SK-N-SH (cell line): ENCODE data around the gene PPP4R2. TPM values are rescaled to one million over a fixed set of nuclear protein-coding genes. Genes with fewer than 3 reads are reported as not detected.

Experiments
- CTCF ChIA-PET: fragments of 300-600, 350-600 bp; formaldehyde crosslinking; extraction: SDS; loops from one replicate; lab custom pipeline; 2021; lab: Yijun Ruan, JAX
- POLR2A ChIA-PET: fragments of 350-600 bp; sonication (Branson Sonifier 250); formaldehyde crosslinking; extraction: SDS; loops from one replicate; lab custom pipeline; 2020; ENCODE audit warnings: antibody characterized with exemption, inconsistent platforms; lab: Yijun Ruan, JAX
- DNase-seq: peaks from one replicate; pipeline ENCODE4 v3.0.0; 2012
- H2AFZ ChIP-seq: fragments of 200-600 bp; sonication (generic); 2 replicates; pipeline ENCODE4 v1.8.1; 2016; ENCODE audit warnings: antibody characterized with exemption, mild to moderate bottlenecking, low read depth
- H3F3A ChIP-seq: fragments of 200-600 bp; sonication (generic); replicated peaks from 2 replicates; pipeline ENCODE3; 2016; ENCODE audit warnings: antibody characterized with exemption, mild to moderate bottlenecking; ENCODE audit not compliant: insufficient read depth
- H3K27ac ChIP-seq, 2 experiments: fragments of 200-500 bp in 1 of 2; fragments of 200-600 bp in 1 of 2; sonication (Bioruptor generic) in 1 of 2; sonication (generic), shearing (Covaris generic) in 1 of 2; 2 replicates each; pipeline versions ENCODE4 v1.5.1 to v1.6.1; 2014 to 2016; ENCODE audit warnings: low read depth in 2 of 2, inconsistent platforms in 1 of 2, low read length in 1 of 2, mild to moderate bottlenecking in 1 of 2, mixed read lengths in 1 of 2
- H3K27me3 ChIP-seq: fragments of 200-600 bp; sonication (generic), shearing (Covaris generic); 2 replicates; pipeline ENCODE4 v1.6.1; 2016; ENCODE audit warnings: mixed run types; ENCODE audit not compliant: insufficient read depth
- H3K36me3 ChIP-seq, 2 experiments: fragments of 200-500 bp in 1 of 2; fragments of 200-600 bp in 1 of 2; sonication (Bioruptor generic) in 1 of 2; sonication (generic) in 1 of 2; replicated peaks in 1 of 2; 2 replicates each; pipeline versions ENCODE3 to v1.5.1; 2014 to 2016; ENCODE audit warnings: low read length in 1 of 2, mild to moderate bottlenecking in 1 of 2; ENCODE audit not compliant: insufficient read depth in 2 of 2, control insufficient read depth in 1 of 2
- H3K4me1 ChIP-seq, 2 experiments: fragments of 200-500 bp in 1 of 2; fragments of 200-600 bp in 1 of 2; sonication (Bioruptor generic) in 1 of 2; sonication (generic), shearing (Covaris generic) in 1 of 2; 2 replicates each; pipeline versions ENCODE4 v1.5.1 to v1.6.1; 2014 to 2016; ENCODE audit warnings: low read depth in 1 of 2, low read length in 1 of 2, mixed run types in 1 of 2; ENCODE audit not compliant: insufficient read depth in 2 of 2, control insufficient read depth in 1 of 2
- H3K4me2 ChIP-seq: fragments of 200-600 bp; sonication (generic), shearing (Covaris generic); 2 replicates; pipeline ENCODE4 v1.6.1; 2017; ENCODE audit warnings: mixed run types
- H3K4me3 ChIP-seq, 2 experiments: fragments of 200-500 bp in 1 of 2; fragments of 200-600 bp in 1 of 2; sonication (Bioruptor generic) in 1 of 2; sonication (generic), shearing (Covaris generic) in 1 of 2; 2 replicates each; pipeline versions ENCODE4 v1.5.1 to v1.8.1; 2014 to 2016; ENCODE audit warnings: low read depth in 2 of 2, inconsistent platforms in 1 of 2, low read length in 1 of 2, mild to moderate bottlenecking in 1 of 2, mixed read lengths in 1 of 2, moderate library complexity in 1 of 2
- H3K79me2 ChIP-seq: fragments of 200-600 bp; sonication (generic); 2 replicates; pipeline ENCODE4 v1.8.1; 2017; ENCODE audit warnings: mild to moderate bottlenecking; ENCODE audit not compliant: insufficient read depth
- H3K9ac ChIP-seq: fragments of 200-600 bp; sonication (generic); 2 replicates; pipeline ENCODE4 v1.6.1; 2017; ENCODE audit warnings: mixed run types
- H3K9me2 ChIP-seq: fragments of 200-600 bp; sonication (generic); 2 replicates; pipeline ENCODE4 v1.6.1; 2017; ENCODE audit warnings: mixed run types
- H3K9me3 ChIP-seq: fragments of 200-600 bp; sonication (generic); 2 replicates; pipeline ENCODE4 v1.6.1; 2017; ENCODE audit warnings: mixed run types, mild to moderate bottlenecking, moderate library complexity
- H4K20me1 ChIP-seq: fragments of 200-600 bp; sonication (generic); 2 replicates; pipeline ENCODE4 v1.6.1; 2017; ENCODE audit warnings: mild to moderate bottlenecking, mixed run types; ENCODE audit not compliant: insufficient read depth
- CHD2 ChIP-seq: fragments of 150-350 bp; IDR thresholded peaks from 2 replicates; pipeline ENCODE4 v1.6.1; 2018; ENCODE audit warnings: low read length; ENCODE audit not compliant: partially characterized antibody
- FOXJ3 ChIP-seq: sonication (generic); formaldehyde crosslinking; IDR thresholded peaks from 2 replicates; pipeline ENCODE4 v1.5.1; 2020; ENCODE audit warnings: mild to moderate bottlenecking, missing genetic modification reagents
- IRF3 ChIP-seq: fragments of 150-350 bp; IDR thresholded peaks from 2 replicates; pipeline ENCODE4 v1.6.1; 2016; ENCODE audit warnings: mild to moderate bottlenecking, low read depth, low read length
- JUND ChIP-seq: IDR thresholded peaks from 2 replicates; pipeline ENCODE4 v1.4.0; 2012
- POLR2AphosphoS5 ChIP-seq: IDR thresholded peaks from 2 replicates; pipeline ENCODE4 v1.6.1; 2012; ENCODE audit warnings: low read depth, low read length
- RFX5 ChIP-seq: IDR thresholded peaks from 2 replicates; pipeline ENCODE4 v1.6.1; 2012; ENCODE audit warnings: mild to moderate bottlenecking, improper control_type of control experiment, low read length
- RXRA ChIP-seq: IDR thresholded peaks from 2 replicates; pipeline ENCODE4 v1.4.0; 2012; ENCODE audit warnings: low read depth, mild to moderate bottlenecking, borderline replicate concordance
- SIN3A ChIP-seq: IDR thresholded peaks from 2 replicates; pipeline ENCODE4 v1.6.1; 2012; ENCODE audit warnings: low read depth, mild to moderate bottlenecking, low read length, moderate library complexity, borderline replicate concordance
- SMC3 ChIP-seq: IDR thresholded peaks from 2 replicates; pipeline ENCODE4 v1.6.1; 2012; ENCODE audit warnings: low read depth, low read length, improper control_type of control experiment
- TAF1 ChIP-seq: IDR thresholded peaks from 2 replicates; pipeline ENCODE4 v1.6.1; 2012; ENCODE audit warnings: low read depth, mild to moderate bottlenecking, low read length, moderate library complexity, borderline replicate concordance
- TCF12 ChIP-seq: IDR thresholded peaks from 2 replicates; pipeline ENCODE4 v1.4.0; 2012
- YY1 ChIP-seq: IDR thresholded peaks from 2 replicates; pipeline ENCODE4 v1.4.0; 2012; ENCODE audit warnings: low read depth, mild to moderate bottlenecking
- WGBS: methylation state at CpG from one replicate; pipeline ENCODE4 v1.1.6; 2017; ENCODE audit warnings: low lambda C conversion rate; 5-methylcytosine and 5-hydroxymethylcytosine counted together
- polyA plus RNA-seq, 3 experiments: library from polyadenylated mRNA; depleted of rRNA; stranded (reverse); fragments of >200 nt; gene quantifications; 2 replicates each; pipeline ENCODE4 v1.2.3, GENCODE V29; 2012

PPP4R2 gene
- polyA plus RNA-seq, 1 of the 3 experiments (the other 2 are of a cell fraction): 8.9 TPM

- no peaks in the 10 kb centered on the region for H3K9me3 ChIP-seq
- TF ChIP-seq YY1: no peak
- TF ChIP-seq TAF1: no peak
- TF ChIP-seq FOXJ3: no peak
- TF ChIP-seq RFX5: no peak
- no peak for TF ChIP-seq JUND
- TF ChIP-seq TCF12: no peak
- TF ChIP-seq SMC3: no peak
- no peak for TF ChIP-seq SIN3A
- TF ChIP-seq RXRA: no peak
- TF ChIP-seq CHD2: no peak
- no peak for TF ChIP-seq POLR2AphosphoS5
- POLR2A ChIA-PET: no interaction called here
- H3F3A ChIP-seq: peaks cover 8% of the 10 kb centered on the region
- WGBS: 96% methylated on average over 10 of the region's 10 CpGs
- H3K9me2 ChIP-seq: no peaks in the 10 kb centered on the region
- H3K79me2 ChIP-seq: peaks cover 52% of the 10 kb centered on the region
- no peak overlapping the region for H3K27ac ChIP-seq
- peaks cover 74% of the 10 kb centered on the region for H4K20me1 ChIP-seq
- no peak overlapping the region for H3K9ac ChIP-seq
- H3K4me3 ChIP-seq: no peak overlapping the region
- DNase-seq: no peak
- H3K27me3 ChIP-seq: no peaks in the 10 kb centered on the region
- H3K36me3 ChIP-seq: peaks cover 6 to 33% of the 10 kb centered on the region in 2 experiments
- CTCF ChIA-PET: interaction anchor here (1.2 kb wide), 1 partner anchor 152 kb away, joined by 3 read pairs; no protein-coding TSS in a partner anchor
- H2AFZ ChIP-seq: no peak overlapping the region
- peaks cover 2 to 11% of the 10 kb centered on the region in 2 experiments; a peak in 3 of 4 replicates for H3K4me1 ChIP-seq
- H3K4me2 ChIP-seq: no peak overlapping the region
Measured at GRCh38 chr3:73049319-73049718, 52.7 kb downstream of the PPP4R2 start.

- H3F3A ChIP-seq: peaks cover 28% of the 10 kb centered on the region
- no peak overlapping the region for H2AFZ ChIP-seq
- H3K9ac ChIP-seq: no peak overlapping the region
- no peaks in the 10 kb centered on the region for H3K9me2 ChIP-seq
- no peak overlapping the region for H3K4me2 ChIP-seq
- H3K36me3 ChIP-seq: peaks cover 9 to 32% of the 10 kb centered on the region in 2 experiments
- WGBS: 75% methylated on average over 2 of the region's 2 CpGs
- H3K79me2 ChIP-seq: peaks cover 17% of the 10 kb centered on the region
- no peak overlapping the region for H3K4me3 ChIP-seq
- H3K9me3 ChIP-seq: no peaks in the 10 kb centered on the region
- H3K4me1 ChIP-seq: peaks cover 0 to 5% of the 10 kb centered on the region in 2 experiments; a peak in 2 of 4 replicates
- CTCF ChIA-PET: interaction anchor here (5.4 kb wide), 1 partner anchor 112 kb away, joined by 69 read pairs; no protein-coding TSS in a partner anchor
- peaks cover 65% of the 10 kb centered on the region for H4K20me1 ChIP-seq
- H3K27me3 ChIP-seq: no peaks in the 10 kb centered on the region
- H3K27ac ChIP-seq: no peak overlapping the region
- POLR2A ChIA-PET: no interaction called here
- no peak for DNase-seq
- no peak for TF ChIP-seq IRF3
Measured at GRCh38 chr3:73052857-73053256, 56.2 kb downstream of the PPP4R2 start.
